Frontal cortex (tissue), 4 donors: ENCODE measurements around the gene HEYL. TPM values are rescaled to one million over a fixed set of nuclear protein-coding genes. Genes with fewer than 3 reads are reported as not detected.

Experiments used
- DNase-seq, 2 donors: peaks; one replicate each; pipeline ENCODE4 v3.0.0; 2012; ENCODE audit warnings: low spot score in 2 of 2
- FAIRE-seq: peaks from 2 replicates; lab custom pipeline; 2012; peaks lifted over from hg19 to GRCh38; lab: Jason Lieb, UNC
- total RNA-seq: library from RNA; depleted of rRNA; stranded (reverse); fragments of >200 nt; gene quantifications from one replicate; pipeline ENCODE4 v1.2.3, GENCODE V29; 2014
- donor health status: control.
- donor health status: control.
- donor health status: control.

Gene HEYL
- total RNA-seq, 1 donor from 2014 or later = 0.41 TPM

- DNase-seq (no peak), FAIRE-seq (no peak)
Observed at GRCh38 chr1:39645411-39646043, 6.1 kb upstream of the HEYL start.

- DNase-seq (no peak), FAIRE-seq (no peak)
Observed at GRCh38 chr1:39643705-39644104, 4.3 kb upstream of the HEYL start.

GRCh38 chr1:39642796-39643195 is 3.4 kb upstream of the HEYL start:
- FAIRE-seq (no peak), DNase-seq (no peak)

GRCh38 chr1:39640861-39641260 is 1.4 kb upstream of the HEYL start:
- FAIRE-seq (no peak), DNase-seq (no peak)

GRCh38 chr1:39638965-39639304 is 508 bp downstream of the HEYL start:
- DNase-seq = no peak
- FAIRE-seq = no peak

GRCh38 chr1:39637361-39637760 is 2.1 kb downstream of the HEYL start:
- FAIRE-seq = no peak
- no peak for DNase-seq

- DNase-seq = no peak
- no peak for FAIRE-seq
Observed at GRCh38 chr1:39635871-39636210, 3.6 kb downstream of the HEYL start.

GRCh38 chr1:39635205-39635870 is 4.1 kb downstream of the HEYL start:
- no peak for DNase-seq
- no peak for FAIRE-seq

GRCh38 chr1:39633422-39633821 is 6.0 kb downstream of the HEYL start:
- DNase-seq (no peak), FAIRE-seq (no peak)

GRCh38 chr1:39632682-39633417 is 6.6 kb downstream of the HEYL start:
- DNase-seq = peak; percentile 49 to 56
- FAIRE-seq = no peak

- no peak for DNase-seq
- no peak for FAIRE-seq
Observed at GRCh38 chr1:39632323-39632681, 7.1 kb downstream of the HEYL start.

GRCh38 chr1:39631361-39632322 is 7.8 kb downstream of the HEYL start:
- FAIRE-seq = no peak

GRCh38 chr1:39628807-39629350 is 10.6 kb downstream of the HEYL start:
- no peak for FAIRE-seq
- no peak for DNase-seq

More at GRCh38 chr1:39631361-39632322, 7.8 kb downstream of the HEYL start:
- DNase-seq = no peak

- FAIRE-seq (no peak), DNase-seq (no peak)
Observed at GRCh38 chr1:39626646-39627045, 12.8 kb downstream of the HEYL start.

- no peak for FAIRE-seq
- peak in 1 of 2 donors; percentile 61 for DNase-seq
Observed at GRCh38 chr1:39625462-39626273, 13.8 kb downstream of the HEYL start.

- FAIRE-seq = no peak
- no peak for DNase-seq
Observed at GRCh38 chr1:39625009-39625408, 14.4 kb downstream of the HEYL start.

GRCh38 chr1:39623053-39623452 is 16.4 kb downstream of the HEYL start:
- DNase-seq (no peak), FAIRE-seq (no peak)

- FAIRE-seq = no peak
- DNase-seq = no peak
Observed at GRCh38 chr1:39622427-39622826, 17.0 kb downstream of the HEYL start.

- FAIRE-seq (no peak), DNase-seq (no peak)
Observed at GRCh38 chr1:39620659-39621165, 18.7 kb downstream of the HEYL start.
